Effector CD4-positive, alpha-beta T cell (primary cell): ENCODE results near the gene FBXW8.

Source experiments
- DNase-seq: peaks from one replicate; pipeline ENCODE4 v3.0.0-alpha.2; 2020

Gene FBXW8

GRCh38 chr12:117060929-117061305 is 150.2 kb downstream of the FBXW8 start:
- no peak for DNase-seq

- DNase-seq = no peak
These were observed 150.9 kb downstream of the FBXW8 start for GRCh38 chr12:117061555-117062079.

GRCh38 chr12:117063162-117063911 is 152.6 kb downstream of the FBXW8 start:
- DNase-seq = no peak

GRCh38 chr12:117064049-117064448 is 153.3 kb downstream of the FBXW8 start:
- no peak for DNase-seq

- DNase-seq = no peak
These were observed 153.8 kb downstream of the FBXW8 start for GRCh38 chr12:117064596-117064995.

- no peak for DNase-seq
These were observed 156.3 kb downstream of the FBXW8 start for GRCh38 chr12:117067016-117067415.

GRCh38 chr12:117067638-117068037 is 156.9 kb downstream of the FBXW8 start:
- DNase-seq = no peak

GRCh38 chr12:117068492-117068891 is 157.7 kb downstream of the FBXW8 start:
- DNase-seq = no peak

GRCh38 chr12:117069101-117069797 is 158.5 kb downstream of the FBXW8 start:
- no peak for DNase-seq

- no peak for DNase-seq
These were observed 159.5 kb downstream of the FBXW8 start for GRCh38 chr12:117069926-117070900.

- no peak for DNase-seq
These were observed 160.3 kb downstream of the FBXW8 start for GRCh38 chr12:117071009-117071408.

- no peak for DNase-seq
These were observed 161.4 kb downstream of the FBXW8 start for GRCh38 chr12:117072106-117072505.

- no peak for DNase-seq
These were observed 162.2 kb downstream of the FBXW8 start for GRCh38 chr12:117072736-117073490.

GRCh38 chr12:117073611-117074010 is 162.9 kb downstream of the FBXW8 start:
- DNase-seq = no peak

- DNase-seq = no peak
These were observed 165.9 kb downstream of the FBXW8 start for GRCh38 chr12:117076410-117077372.

- no peak for DNase-seq
These were observed 168.7 kb downstream of the FBXW8 start for GRCh38 chr12:117079487-117079886.

- no peak for DNase-seq
These were observed 170.0 kb downstream of the FBXW8 start for GRCh38 chr12:117080661-117081144.
